ENCODE measurements around the gene IMPDH2. TPM values are rescaled to one million over a fixed set of nuclear protein-coding genes. Genes with fewer than 3 reads are reported as not detected.
"Not testable (repeated sequence)": the region's sequence is repeated elsewhere in the genome, so short reads cannot be mapped to it uniquely, and the experiment has no call there.

Gene IMPDH2
- total RNA-seq, 2 experiments from 2014 or later: 131 to 133 TPM

DNA sequence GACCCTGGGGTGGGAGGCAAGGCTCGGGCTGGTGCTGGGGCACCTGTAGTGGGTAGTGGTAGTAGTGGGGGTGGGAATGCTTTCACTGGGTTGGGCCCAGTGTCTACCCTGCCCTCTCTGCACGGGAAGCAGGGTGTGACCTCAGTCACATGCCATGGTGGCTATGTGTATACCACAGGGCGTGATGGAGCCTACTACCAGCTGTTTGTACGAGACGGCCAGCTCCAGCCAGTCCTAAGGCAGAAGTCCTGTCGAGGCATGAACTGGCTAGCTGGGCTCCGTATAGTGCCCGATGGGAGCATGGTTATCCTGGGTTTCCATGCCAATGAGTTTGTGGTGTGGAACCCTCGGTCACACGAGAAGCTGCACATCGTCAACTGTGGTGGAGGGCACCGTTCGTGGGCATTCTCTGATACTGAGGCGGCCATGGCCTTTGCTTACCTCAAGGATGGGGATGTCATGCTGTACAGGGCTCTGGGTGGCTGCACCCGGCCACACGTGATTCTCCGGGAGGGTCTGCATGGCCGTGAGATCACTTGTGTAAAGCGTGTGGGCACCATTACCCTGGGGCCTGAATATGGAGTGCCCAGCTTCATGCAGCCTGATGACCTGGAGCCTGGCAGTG, 16.0 kb downstream of the IMPDH2 start:
- DNase-seq: no peak
- ChIA-PET CTCF (interaction anchor here (1.1 to 2.4 kb wide), 5 partner anchors 8 to 25 kb away, joined by 3 to 16 read pairs (median 3); partner anchors contain the start of gene P4HTM), POLR2A (interaction anchor here (2.0 to 15.9 kb wide), 3 partner anchors 8 to 80 kb away, joined by 10 to 190 read pairs (median 41); partner anchors contain the start of genes NDUFAF3, P4HTM and QRICH1)
- H3K4me1 Mint-ChIP-seq: peaks cover 40% of the 10 kb centered on the region
- H3K27ac Mint-ChIP-seq: no peak overlapping the region
- H3K36me3 Mint-ChIP-seq (ENCODE audit: low read depth): peaks cover 42% of the 10 kb centered on the region
- H3K4me3 Mint-ChIP-seq: no peak overlapping the region
- no peaks in the 10 kb centered on the region for H3K9me3 Mint-ChIP-seq
- H3K27me3 Mint-ChIP-seq: no peaks in the 10 kb centered on the region

DNA sequence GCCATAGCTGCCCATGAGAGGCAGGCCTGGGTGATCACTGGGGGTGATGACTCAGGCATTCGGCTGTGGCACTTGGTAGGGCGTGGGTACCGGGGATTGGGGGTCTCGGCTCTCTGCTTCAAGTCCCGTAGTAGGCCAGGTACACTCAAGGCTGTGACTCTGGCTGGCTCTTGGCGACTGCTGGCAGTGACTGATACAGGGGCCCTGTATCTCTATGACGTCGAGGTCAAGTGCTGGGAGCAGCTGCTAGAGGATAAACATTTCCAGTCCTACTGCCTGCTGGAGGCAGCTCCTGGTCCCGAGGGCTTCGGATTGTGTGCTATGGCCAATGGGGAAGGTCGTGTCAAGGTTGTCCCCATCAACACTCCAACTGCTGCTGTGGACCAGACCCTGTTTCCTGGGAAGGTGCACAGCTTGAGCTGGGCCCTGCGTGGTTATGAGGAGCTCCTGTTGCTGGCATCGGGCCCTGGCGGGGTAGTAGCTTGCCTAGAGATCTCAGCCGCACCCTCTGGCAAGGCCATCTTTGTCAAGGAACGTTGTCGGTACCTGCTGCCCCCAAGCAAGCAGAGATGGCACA, 16.7 kb downstream of the IMPDH2 start:
- H3K4me3 Mint-ChIP-seq: no peak overlapping the region
- no peak for DNase-seq
- peaks cover 40% of the 10 kb centered on the region for H3K4me1 Mint-ChIP-seq
- H3K27me3 Mint-ChIP-seq: no peaks in the 10 kb centered on the region
- ChIA-PET CTCF (interaction anchor here (1.3 to 2.4 kb wide), 5 partner anchors 9 to 25 kb away, joined by 3 to 16 read pairs (median 4); partner anchors contain the start of gene P4HTM), POLR2A (interaction anchor here (3.2 to 15.9 kb wide), 2 partner anchors 8 to 24 kb away, joined by 41 to 190 read pairs; partner anchors contain the start of genes NDUFAF3 and P4HTM)
- no peak overlapping the region for H3K27ac Mint-ChIP-seq
- H3K9me3 Mint-ChIP-seq: no peaks in the 10 kb centered on the region
- peaks cover 46% of the 10 kb centered on the region for H3K36me3 Mint-ChIP-seq (ENCODE audit: low read depth)

DNA sequence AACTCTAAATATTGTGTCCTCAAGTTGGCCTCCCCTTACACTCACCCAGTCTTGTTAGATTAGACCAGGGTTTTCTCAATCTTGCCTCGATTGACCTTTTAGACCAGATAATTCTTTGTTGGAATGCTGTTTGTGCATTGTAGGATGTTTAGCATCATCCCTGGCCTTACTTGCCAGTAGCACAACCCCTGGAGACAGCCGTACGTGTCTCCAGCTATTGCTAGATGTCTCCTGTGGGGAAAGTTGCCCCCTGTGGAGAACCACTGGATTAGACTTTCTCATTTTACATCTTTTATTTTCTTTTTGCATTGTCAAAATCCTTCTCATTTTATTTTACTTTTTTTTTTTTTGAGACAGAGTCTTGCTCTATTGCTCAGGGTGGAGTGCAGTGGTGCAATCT, 19.8 kb downstream of the IMPDH2 start:
- no peak for DNase-seq
- no peaks in the 10 kb centered on the region for H3K27me3 Mint-ChIP-seq
- POLR2A ChIA-PET: interaction anchor here (2.8 to 6.2 kb wide), 3 partner anchors 12 to 90 kb away, joined by 22 to 309 read pairs (median 134); partner anchors contain the start of genes ARIH2, DALRD3, NDUFAF3 and P4HTM
- no peak overlapping the region for H3K27ac Mint-ChIP-seq
- H3K36me3 Mint-ChIP-seq (ENCODE audit: low read depth): peaks cover 35% of the 10 kb centered on the region
- H3K4me3 Mint-ChIP-seq: peak overlapping the region; percentile 51
- H3K9me3 Mint-ChIP-seq: no peaks in the 10 kb centered on the region
- H3K4me1 Mint-ChIP-seq: peaks cover 36% of the 10 kb centered on the region
- CTCF ChIA-PET: interaction anchor here (4.4 to 6.6 kb wide), 2 partner anchors 11 to 21 kb away, joined by 117 to 124 read pairs; partner anchors contain the start of genes DALRD3, NDUFAF3 and P4HTM

DNA sequence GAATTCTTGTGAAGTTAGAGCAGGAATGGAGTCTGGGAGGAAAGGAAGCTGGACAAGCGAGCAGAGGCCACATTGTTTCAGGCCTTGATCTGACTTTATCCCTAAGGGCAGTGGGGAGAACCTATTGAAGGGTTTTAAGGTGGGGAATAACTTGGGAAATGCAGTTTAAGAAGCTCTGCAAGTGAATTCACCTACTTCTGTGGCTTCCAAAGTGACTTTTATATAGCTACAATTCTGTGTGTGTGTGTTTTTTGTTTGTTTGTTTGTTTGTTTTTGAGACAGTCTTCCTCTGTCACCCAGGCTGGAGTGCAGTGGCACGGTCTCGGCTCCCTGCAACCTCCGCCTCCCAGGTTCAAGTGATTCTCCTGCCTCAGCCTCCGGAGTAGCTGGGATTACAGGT, 20.6 kb downstream of the IMPDH2 start:
- Mint-ChIP-seq H3K4me1 (peaks cover 34% of the 10 kb centered on the region), H3K27ac (peak overlapping the region; percentile 99), H3K36me3 (ENCODE audit: low read depth) (peaks cover 31% of the 10 kb centered on the region), H3K4me3 (peak overlapping the region; percentile 99)
- not testable (repeated sequence) for H3K27me3 Mint-ChIP-seq, H3K9me3 Mint-ChIP-seq, DNase-seq
- ChIA-PET CTCF (interaction anchor here (0.6 to 6.6 kb wide), 5 partner anchors 12 to 293 kb away, joined by 3 to 124 read pairs (median 15); partner anchors contain the start of genes DALRD3, IMPDH2, NDUFAF3 and P4HTM), POLR2A (interaction anchor here (2.1 to 6.2 kb wide), 8 partner anchors 12 to 162 kb away, joined by 7 to 309 read pairs (median 32); partner anchors contain the start of genes ARIH2, DALRD3, IMPDH2 and NDUFAF3)

DNA sequence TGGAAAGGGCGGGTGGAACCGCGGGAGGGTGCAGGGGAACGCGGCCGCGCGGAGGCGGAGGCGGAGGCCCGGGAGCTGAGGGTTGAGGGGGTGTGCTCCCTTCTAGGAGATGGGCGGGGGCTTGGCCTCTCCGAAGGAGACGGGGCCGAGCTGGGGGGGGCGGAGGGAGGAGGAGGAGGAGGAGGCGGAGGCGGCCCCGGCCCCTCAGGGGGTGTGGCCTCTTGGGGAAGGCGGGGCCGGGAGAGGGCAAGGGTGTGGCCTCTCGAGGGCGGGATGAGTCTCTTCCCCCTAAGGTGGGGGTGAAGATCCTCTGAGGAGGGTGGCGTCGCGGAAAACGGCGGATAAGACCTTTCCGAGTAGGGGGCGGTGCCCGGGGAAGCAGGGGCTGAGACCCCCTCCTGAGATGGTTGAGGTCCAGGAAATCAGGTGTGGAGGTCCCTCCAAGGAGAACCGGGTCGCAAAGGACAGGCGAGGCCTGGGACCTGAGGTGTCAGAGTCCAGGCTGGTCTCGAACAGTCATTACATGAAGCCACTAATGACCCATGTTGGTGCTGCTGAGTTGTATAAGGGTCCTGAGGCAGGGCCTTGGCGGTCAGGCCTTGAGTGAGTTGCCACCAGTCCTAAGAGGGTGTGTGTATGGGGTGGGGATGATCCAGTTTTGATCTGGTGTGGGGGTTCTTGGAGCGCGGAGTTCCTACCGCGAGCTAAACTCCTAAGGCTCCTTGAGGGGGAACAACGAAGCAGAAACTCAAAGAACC, 21.2 kb downstream of the IMPDH2 start:
- H3K4me3 Mint-ChIP-seq: peak overlapping the region; percentile 99
- POLR2A ChIA-PET: interaction anchor here (0.7 to 6.2 kb wide), 16 partner anchors 11 to 767 kb away, joined by 3 to 309 read pairs (median 8); partner anchors contain the start of genes ARIH2, DAG1, DALRD3 and IMPDH2
- H3K9me3 Mint-ChIP-seq: no peaks in the 10 kb centered on the region
- peaks cover 31% of the 10 kb centered on the region for H3K4me1 Mint-ChIP-seq
- no peaks in the 10 kb centered on the region for H3K27me3 Mint-ChIP-seq
- H3K36me3 Mint-ChIP-seq (ENCODE audit: low read depth): peaks cover 26% of the 10 kb centered on the region
- DNase-seq: peak; percentile 93
- H3K27ac Mint-ChIP-seq: peak overlapping the region; percentile 99
- CTCF ChIA-PET: interaction anchor here (0.6 to 6.6 kb wide), 17 partner anchors 12 to 919 kb away, joined by 3 to 124 read pairs (median 4); partner anchors contain the start of genes ARIH2, DALRD3, IMPDH2 and NDUFAF3

DNA sequence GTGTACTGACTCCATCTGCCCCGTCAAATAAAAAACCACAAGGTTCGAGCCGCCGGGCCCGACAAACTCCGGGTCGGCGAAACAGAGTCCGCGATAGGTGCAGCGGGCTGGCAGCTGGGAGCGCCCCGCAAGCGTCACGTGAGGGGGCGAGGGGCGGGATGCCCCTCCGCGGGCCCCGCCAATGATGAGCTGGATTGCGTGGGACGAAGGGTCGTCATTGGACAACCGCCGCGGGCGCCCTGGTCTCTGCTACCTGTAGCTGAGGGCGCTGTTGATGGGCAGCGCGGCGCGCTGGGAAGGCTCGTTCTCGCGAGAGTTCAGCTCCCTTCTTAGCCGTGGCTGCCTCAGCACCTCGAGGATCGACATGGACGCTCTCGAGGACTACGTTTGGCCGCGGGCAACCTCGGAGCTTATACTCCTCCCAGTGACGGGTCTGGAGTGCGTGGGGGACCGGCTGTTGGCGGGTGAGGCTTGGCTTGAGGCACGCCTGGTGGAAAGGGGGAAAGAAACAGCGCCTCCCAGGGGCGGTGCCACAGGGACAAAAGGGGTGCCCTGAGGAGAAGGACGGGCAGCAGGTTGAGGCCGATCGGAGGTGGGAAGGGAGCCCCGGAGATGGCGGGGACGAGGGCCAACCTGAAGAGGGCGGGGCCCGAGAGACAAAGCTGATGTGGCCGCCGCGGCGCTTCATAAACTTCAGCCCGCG, 22.0 kb downstream of the IMPDH2 start, which contains the start of gene WDR6:
WDR6 (plus strand) TSS at position 324 of the 703 bp plus-strand sequence; CDS start at position 365, 41 bp downstream.
- Mint-ChIP-seq H3K4me1 (peaks cover 34% of the 10 kb centered on the region), H3K4me3 (peak within 1 kb of the TSS; percentile 99), H3K36me3 (ENCODE audit: low read depth) (peaks cover 24% of the 10 kb centered on the region), H3K27ac (peak within 1 kb of the TSS; percentile 99), H3K9me3 (no peaks in the 10 kb centered on the region), H3K27me3 (no peaks in the 10 kb centered on the region)
- ChIA-PET POLR2A (interaction anchor here (0.7 to 6.2 kb wide), 23 partner anchors 10 to 766 kb away, joined by 3 to 309 read pairs (median 4); partner anchors contain the start of genes ARIH2, DAG1, DALRD3 and IMPDH2), CTCF (interaction anchor here (0.5 to 6.6 kb wide), 26 partner anchors 11 to 918 kb away, joined by 3 to 124 read pairs (median 4); partner anchors contain the start of genes ARIH2, DALRD3, IMPDH2 and IP6K2)
- peak; percentile 98 for DNase-seq

DNA sequence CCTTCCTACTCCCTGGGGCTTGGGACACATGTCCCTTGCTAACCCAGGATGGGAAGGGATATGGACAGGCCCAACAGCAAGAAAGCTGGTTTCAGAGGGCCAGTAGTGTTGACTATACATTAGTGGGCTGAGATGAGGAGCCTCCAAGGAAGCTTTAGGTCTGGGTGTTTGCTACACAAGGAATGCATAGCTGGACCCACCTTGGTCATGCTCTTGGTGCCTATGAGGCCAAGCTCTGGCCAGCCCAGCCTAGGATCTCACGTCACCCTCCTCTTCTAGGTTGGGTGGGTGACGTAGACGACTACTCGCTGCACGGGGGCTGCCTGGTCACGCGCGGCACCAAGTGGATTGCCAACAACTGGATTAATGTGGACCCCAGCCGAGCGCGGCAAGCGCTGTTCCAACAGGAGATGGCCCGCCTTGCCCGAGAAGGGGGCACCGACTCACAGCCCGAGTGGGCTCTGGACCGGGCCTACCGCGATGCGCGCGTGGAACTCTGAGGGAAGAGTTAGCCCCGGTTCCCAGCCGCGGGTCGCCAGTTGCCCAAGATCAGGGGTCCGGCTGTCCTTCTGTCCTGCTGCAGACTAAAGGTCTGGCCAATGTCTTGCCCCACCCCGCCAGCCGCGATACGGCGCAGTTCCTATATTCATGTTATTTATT, 22.7 kb downstream of the IMPDH2 start:
- peak overlapping the region; percentile 99 for H3K4me3 Mint-ChIP-seq
- no peaks in the 10 kb centered on the region for H3K9me3 Mint-ChIP-seq
- CTCF ChIA-PET: interaction anchor here (0.5 to 6.6 kb wide), 25 partner anchors 11 to 1045 kb away, joined by 3 to 124 read pairs (median 4); partner anchors contain the start of genes ARIH2, DALRD3, IMPDH2 and IP6K2
- H3K36me3 Mint-ChIP-seq (ENCODE audit: low read depth): peaks cover 17% of the 10 kb centered on the region
- DNase-seq: no peak
- H3K27ac Mint-ChIP-seq: peak overlapping the region; percentile 99
- POLR2A ChIA-PET: interaction anchor here (0.7 to 6.2 kb wide), 19 partner anchors 10 to 464 kb away, joined by 3 to 309 read pairs (median 7); partner anchors contain the start of genes ARIH2, DAG1, DALRD3 and IMPDH2
- H3K4me1 Mint-ChIP-seq: peaks cover 32% of the 10 kb centered on the region
- H3K27me3 Mint-ChIP-seq: no peaks in the 10 kb centered on the region

DNA sequence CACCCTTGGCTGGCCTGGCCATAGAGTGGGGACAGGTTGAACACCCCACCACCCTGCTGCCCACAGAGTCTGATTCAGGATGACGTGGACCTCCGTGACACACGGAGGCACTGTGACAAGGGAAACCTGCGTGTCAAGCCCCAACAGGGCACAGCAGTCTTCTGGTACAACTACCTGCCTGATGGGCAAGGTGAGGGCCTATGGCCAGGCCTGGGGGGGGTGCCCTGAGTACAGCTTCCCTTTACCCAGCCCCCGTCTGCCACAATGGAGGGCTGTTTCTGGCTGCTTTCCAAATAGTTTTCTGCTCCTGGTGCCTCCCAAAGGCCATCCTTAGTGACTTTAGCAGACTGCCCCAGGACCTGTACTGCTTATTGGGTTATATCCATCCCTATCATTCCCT, 23.2 kb downstream of the IMPDH2 start:
- CTCF ChIA-PET: interaction anchor here (1.2 to 6.6 kb wide), 3 partner anchors 15 to 410 kb away, joined by 4 to 124 read pairs (median 117); partner anchors contain the start of genes DALRD3, NDUFAF3 and P4HTM
- Mint-ChIP-seq H3K4me1 (peaks cover 33% of the 10 kb centered on the region), H3K9me3 (no peaks in the 10 kb centered on the region), H3K36me3 (ENCODE audit: low read depth) (peaks cover 16% of the 10 kb centered on the region), H3K27me3 (no peaks in the 10 kb centered on the region), H3K4me3 (peak overlapping the region; percentile 99), H3K27ac (peak overlapping the region; percentile 99)
- POLR2A ChIA-PET: interaction anchor here (3.0 to 6.2 kb wide), 6 partner anchors 9 to 88 kb away, joined by 9 to 309 read pairs (median 38); partner anchors contain the start of genes DALRD3, IMPDH2, NDUFAF3 and P4HTM
- DNase-seq: no peak

DNA sequence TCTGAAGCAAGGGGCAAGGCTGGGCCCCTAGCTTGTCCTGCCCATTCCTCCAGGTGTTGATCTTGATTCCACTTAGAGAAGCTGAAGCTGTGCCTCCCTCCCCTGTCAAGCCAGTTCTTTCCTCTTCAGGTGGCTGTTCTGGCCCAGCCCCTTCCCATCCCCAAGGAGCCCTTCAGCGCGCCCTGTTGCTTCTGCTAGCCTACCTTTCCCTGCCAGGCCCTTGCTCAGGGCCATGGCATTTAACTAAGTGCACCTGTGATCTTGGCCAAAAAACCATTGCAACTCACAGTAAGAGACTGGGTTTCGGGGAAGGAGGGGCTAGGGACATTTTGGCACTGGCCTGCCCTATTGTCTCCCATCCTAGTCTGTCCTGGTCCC, 23.9 kb downstream of the IMPDH2 start:
- Mint-ChIP-seq H3K36me3 (ENCODE audit: low read depth) (peaks cover 16% of the 10 kb centered on the region), H3K4me1 (peaks cover 35% of the 10 kb centered on the region), H3K4me3 (no peak overlapping the region), H3K27ac (no peak overlapping the region), H3K9me3 (no peaks in the 10 kb centered on the region), H3K27me3 (no peaks in the 10 kb centered on the region)
- DNase-seq: no peak
- ChIA-PET CTCF (interaction anchor here (6.6 kb wide), 1 partner anchor 17 kb away, joined by 124 read pairs; the partner anchor contains the start of gene P4HTM), POLR2A (interaction anchor here (3.0 to 6.2 kb wide), 3 partner anchors 16 to 31 kb away, joined by 9 to 309 read pairs (median 134); partner anchors contain the start of genes DALRD3, NDUFAF3 and P4HTM)

DNA sequence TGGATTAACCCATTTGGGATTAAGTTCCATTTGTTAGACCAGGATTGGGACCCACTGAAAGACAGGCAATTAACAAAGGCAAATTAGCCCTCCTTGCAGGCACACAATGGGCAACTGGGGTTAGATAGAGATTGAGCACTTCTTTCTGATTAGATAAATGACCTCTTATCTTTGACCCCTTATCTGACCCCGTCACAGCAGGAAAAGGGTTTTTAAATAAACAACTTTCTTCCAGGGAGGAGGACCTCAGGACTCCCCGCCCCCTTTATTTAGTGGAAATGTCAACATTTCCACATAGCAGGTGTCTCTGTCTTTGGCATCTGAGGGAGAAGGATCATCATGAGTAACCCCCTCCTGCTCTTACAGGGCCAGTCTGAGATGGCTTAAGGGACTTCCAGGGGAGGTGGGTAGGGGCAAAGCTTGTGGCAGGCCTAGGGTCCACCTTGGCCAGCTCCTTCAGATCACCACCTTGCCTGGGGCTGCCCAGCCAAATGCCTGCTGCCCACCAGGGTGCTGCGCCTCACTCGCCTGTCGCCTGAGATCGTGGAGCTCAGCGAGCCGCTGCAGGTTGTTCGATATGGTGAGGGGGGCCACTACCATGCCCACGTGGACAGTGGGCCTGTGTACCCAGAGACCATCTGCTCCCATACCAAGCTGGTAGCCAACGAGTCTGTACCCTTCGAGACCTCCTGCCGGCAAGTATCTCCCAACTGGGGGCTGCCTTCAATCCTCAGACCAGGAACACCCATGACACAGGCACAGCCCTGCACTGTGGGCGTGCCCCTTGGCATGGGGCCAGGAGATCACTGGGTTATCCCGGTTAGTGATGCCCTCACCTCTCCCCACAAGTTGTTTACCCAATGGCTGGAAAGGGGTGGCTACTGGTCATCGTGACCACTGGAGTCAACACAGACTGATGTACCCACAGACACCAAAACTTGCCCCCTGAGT, 24.6 kb downstream of the IMPDH2 start:
- DNase-seq: no peak
- Mint-ChIP-seq H3K27me3 (no peaks in the 10 kb centered on the region), H3K27ac (no peak overlapping the region), H3K4me1 (peaks cover 35% of the 10 kb centered on the region), H3K4me3 (no peak overlapping the region), H3K9me3 (no peaks in the 10 kb centered on the region), H3K36me3 (ENCODE audit: low read depth) (peaks cover 16% of the 10 kb centered on the region)
- POLR2A ChIA-PET: interaction anchor here (5.8 to 6.2 kb wide), 2 partner anchors 15 to 17 kb away, joined by 134 to 309 read pairs; partner anchors contain the start of genes DALRD3, NDUFAF3 and P4HTM
- CTCF ChIA-PET: interaction anchor here (1.1 to 6.6 kb wide), 2 partner anchors 9 to 16 kb away, joined by 3 to 124 read pairs; partner anchors contain the start of gene P4HTM

Data from activated CD4-positive, alpha-beta memory T cell treated with anti-CD3 and anti-CD28 coated beads, Interleukin-2, amount 10 ng/mL, durations not matched to agents 7 days and 5 days (primary cell).